Esophagus squamous epithelium (tissue), 5 donors: ENCODE measurements around the gene MAML3. TPM values are rescaled to one million over a fixed set of nuclear protein-coding genes. Genes with fewer than 3 reads are reported as not detected.

Source experiments
- DNase-seq: peaks from one replicate; lab custom pipeline; 2025; lab: John Stamatoyannopoulos, UW
- H3K27ac ChIP-seq, 4 donors: fragments of 200-600 bp; sonication (generic); one replicate each; pipeline ENCODE4 v1.5.1; 2016 to 2019; ENCODE audit warnings: mild to moderate bottlenecking in 1 of 4
- H3K27me3 ChIP-seq, 4 donors: fragments of 200-600 bp; sonication (generic); 1 replicate in 3 of 4; 2 replicates in 1 of 4; pipeline versions ENCODE4 v1.5.1 to v1.6.0; 2017 to 2021; ENCODE audit warnings: antibody characterized with exemption in 1 of 4
- H3K36me3 ChIP-seq, 3 donors: fragments of 200-600 bp; sonication (generic); one replicate each; pipeline ENCODE4 v1.5.1; 2016 to 2019
- H3K4me1 ChIP-seq, 3 donors: fragments of 200-600 bp; sonication (generic); one replicate each; pipeline ENCODE4 v1.5.1; 2017 to 2019
- H3K4me3 ChIP-seq, 4 donors: fragments of 200-600 bp; sonication (generic); 1 replicate in 3 of 4; 2 replicates in 1 of 4; pipeline ENCODE4 v1.5.1; 2016 to 2019; ENCODE audit warnings: mild to moderate bottlenecking in 2 of 4, moderate library complexity in 1 of 4
- H3K9me3 ChIP-seq, 3 donors: fragments of 200-600 bp; sonication (generic); one replicate each; pipeline ENCODE4 v1.5.1; 2016 to 2019
- CTCF ChIP-seq, 6 experiments: fragments of 450-650 bp in 4 of 6; fragments of 200-600 bp in 2 of 6; sonication (generic) in 2 of 6; IDR thresholded peaks; one replicate each; pipeline ENCODE4 v1.5.1; 2016 to 2019; ENCODE audit warnings: antibody characterized with exemption in 6 of 6, mild to moderate bottlenecking in 4 of 6, moderate library complexity in 4 of 6
- POLR2A ChIP-seq, 4 donors: fragments of 450-650 bp; IDR thresholded peaks; one replicate each; pipeline ENCODE4 v1.6.1; 2017; ENCODE audit warnings: antibody characterized with exemption in 4 of 4, mild to moderate bottlenecking in 4 of 4, moderate library complexity in 3 of 4
- WGBS, 2 donors: methylation state at CpG; one replicate each; pipeline ENCODE4 v1.1.5; 2018; 5-methylcytosine and 5-hydroxymethylcytosine counted together
- intact Hi-C: fragments of 100-400 bp; cut with DNase I; formaldehyde crosslinking; loops from one replicate; pipeline ENCODE4 v1.15.0; 2022
- total RNA-seq, 4 donors: library from RNA; depleted of rRNA; stranded (reverse); fragments of >200 nt; gene quantifications; one replicate each; pipeline ENCODE4 v1.1.0, GENCODE V29; 2016
- donor health status: DM: yes; HTN: yes; CAD: no.

The MAML3 gene
- total RNA-seq, 4 donors from 2014 or later, result 6.9 to 14.2 (median 8.9) TPM

GRCh38 chr4:139963708-139964107 lies 190.3 kb downstream of the MAML3 start:
- H3K4me1 ChIP-seq, result peaks cover 5 to 64% (median 20%) of the 10 kb centered on the region in 3 donors

GRCh38 chr4:139962130-139962684 lies 191.8 kb downstream of the MAML3 start:
- WGBS, 2 donors, result 43 to 44% methylated on average over 2 of the region's 2 CpGs
- H3K36me3 ChIP-seq, result no peaks in the 10 kb centered on the region
- peaks cover 5 to 49% (median 13%) of the 10 kb centered on the region in 3 donors for H3K4me1 ChIP-seq
- intact Hi-C loops, result no loop called here
- H3K9me3 ChIP-seq, result no peaks in the 10 kb centered on the region
- no peaks in the 10 kb centered on the region for H3K27me3 ChIP-seq
- H3K27ac ChIP-seq, result peak overlapping the region in 3 of 4 donors; percentile 14 to 57 (median 16)
- TF ChIP-seq POLR2A (IDR thresholded peaks at IDR 0.05) (no peak), CTCF (IDR thresholded peaks at IDR 0.05) (no peak)
- H3K4me3 ChIP-seq, result no peak overlapping the region
- DNase-seq, result no peak

More at GRCh38 chr4:139963708-139964107, 190.3 kb downstream of the MAML3 start:
- WGBS, 2 donors, result 73 to 80% methylated on average over 1 of the region's 1 CpG
- no peaks in the 10 kb centered on the region for H3K9me3 ChIP-seq
- H3K27me3 ChIP-seq, result no peaks in the 10 kb centered on the region
- no peak for DNase-seq
- no peaks in the 10 kb centered on the region for H3K36me3 ChIP-seq
- intact Hi-C loops, result no loop called here
- H3K4me3 ChIP-seq, result no peak overlapping the region
- TF ChIP-seq CTCF (IDR thresholded peaks at IDR 0.05) (no peak), POLR2A (IDR thresholded peaks at IDR 0.05) (no peak)
- H3K27ac ChIP-seq, result no peak overlapping the region

DNA sequence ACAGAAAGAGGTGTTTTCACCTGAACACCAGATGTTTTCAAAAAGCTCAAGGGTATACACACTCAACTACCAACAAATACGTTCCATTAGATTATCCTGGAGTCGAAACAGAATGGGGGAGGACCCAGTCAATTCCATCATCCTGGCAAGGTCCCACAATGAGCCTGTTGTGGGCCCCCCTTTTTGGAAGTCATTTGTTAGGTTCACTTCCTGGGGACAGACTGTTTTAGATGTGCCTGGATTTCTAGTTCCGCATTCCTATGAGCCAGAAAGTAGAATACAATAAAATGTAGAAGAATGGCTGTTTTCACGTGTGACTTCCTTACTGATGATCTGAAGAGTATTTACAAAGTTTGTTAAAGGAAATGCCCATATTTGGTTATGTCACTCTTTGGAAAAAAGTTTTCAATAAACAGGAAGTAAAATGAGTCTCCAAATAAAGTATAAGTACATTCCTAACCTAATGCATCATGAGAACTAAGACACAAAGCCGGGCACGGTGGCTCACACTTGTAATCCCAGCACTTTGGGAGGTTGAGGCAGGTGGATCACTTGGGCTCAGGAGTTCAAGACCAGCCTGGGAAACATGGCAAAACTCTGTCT lies 192.5 kb downstream of the MAML3 start:
- WGBS, 2 donors, result 67 to 72% methylated on average over 6 of the region's 6 CpGs

DNA sequence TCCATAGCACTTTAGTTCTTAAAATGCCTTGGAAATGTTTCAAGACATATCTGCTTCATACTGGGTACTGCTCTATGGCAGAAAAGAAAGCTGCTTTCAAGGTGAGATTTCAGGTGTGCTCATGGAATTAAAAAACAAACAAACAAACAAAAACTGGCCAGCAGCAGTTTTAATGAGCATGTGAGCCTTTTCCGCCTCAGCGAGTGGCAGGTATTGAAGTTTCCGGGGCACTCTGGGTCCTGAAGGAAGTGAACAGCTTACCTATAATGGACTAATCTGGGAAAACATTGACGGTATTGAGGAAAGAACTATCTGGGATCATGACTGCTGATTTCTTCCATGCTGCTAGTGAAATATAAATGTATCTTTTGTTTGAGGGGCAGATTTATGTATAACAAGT lies 194.6 kb downstream of the MAML3 start:
- no peaks in the 10 kb centered on the region for H3K36me3 ChIP-seq
- peaks cover 0 to 40% (median 16%) of the 10 kb centered on the region in 3 donors for H3K4me1 ChIP-seq
- no peak overlapping the region for H3K4me3 ChIP-seq
- WGBS, 2 donors, result 93 to 94% methylated on average over 4 of the region's 4 CpGs
- no peak for TF ChIP-seq CTCF (IDR thresholded peaks at IDR 0.05)
- no peak for TF ChIP-seq POLR2A (IDR thresholded peaks at IDR 0.05)
- intact Hi-C loops, result no loop called here
- DNase-seq, result no peak
- no peaks in the 10 kb centered on the region for H3K9me3 ChIP-seq
- no peak overlapping the region for H3K27ac ChIP-seq
- no peaks in the 10 kb centered on the region for H3K27me3 ChIP-seq

More for the DNA sequence above, 192.5 kb downstream of the MAML3 start:
- Histone ChIP-seq H3K36me3 (no peaks in the 10 kb centered on the region), H3K27me3 (no peaks in the 10 kb centered on the region), H3K27ac (peak overlapping the region in 2 of 4 donors; percentile 14 to 57), H3K4me1 (peaks cover 5 to 49% (median 11%) of the 10 kb centered on the region in 3 donors), H3K9me3 (no peaks in the 10 kb centered on the region), H3K4me3 (no peak overlapping the region)
- TF ChIP-seq POLR2A (IDR thresholded peaks at IDR 0.05) (no peak), CTCF (IDR thresholded peaks at IDR 0.05) (no peak)
- intact Hi-C loops, result no loop called here
- DNase-seq, result no peak

GRCh38 chr4:139958739-139959098 lies 195.3 kb downstream of the MAML3 start:
- Histone ChIP-seq H3K27me3 (no peaks in the 10 kb centered on the region), H3K36me3 (no peaks in the 10 kb centered on the region), H3K4me1 (peaks cover 0 to 37% (median 16%) of the 10 kb centered on the region in 3 donors), H3K4me3 (no peak overlapping the region), H3K9me3 (no peaks in the 10 kb centered on the region), H3K27ac (no peak overlapping the region)
- TF ChIP-seq POLR2A (IDR thresholded peaks at IDR 0.05), result no peak
- no peak for TF ChIP-seq CTCF (IDR thresholded peaks at IDR 0.05)
- WGBS, 2 donors, result 73 to 80% methylated on average over 3 of the region's 3 CpGs
- intact Hi-C loops, result no loop called here
- DNase-seq, result no peak
